Chondrocyte (in vitro differentiated cells): ENCODE results near the gene FILIP1L. TPM values are rescaled to one million over a fixed set of nuclear protein-coding genes. Genes with fewer than 3 reads are reported as not detected.

ENCODE experiments used
- DNase-seq: peaks from one replicate; pipeline ENCODE4 v3.0.0; 2021; ENCODE audit warnings: mixed read lengths, low spot score
- H3K27ac Mint-ChIP-seq: one replicate; pipeline ENCODE4 v1.8.0; 2021; ENCODE audit warnings: mild to moderate bottlenecking, moderate library complexity, mixed read lengths; ENCODE audit not compliant: unreplicated experiment
- H3K27me3 Mint-ChIP-seq: 2 replicates; pipeline ENCODE4 v1.8.0; 2021; ENCODE audit warnings: low read depth, mixed read lengths
- H3K36me3 Mint-ChIP-seq: 2 replicates; pipeline ENCODE4 v1.8.0; 2021; ENCODE audit warnings: low read depth, mixed read lengths
- H3K4me1 Mint-ChIP-seq: 2 replicates; pipeline ENCODE4 v1.8.0; 2021; ENCODE audit warnings: low read depth, mild to moderate bottlenecking, mixed read lengths
- H3K4me3 Mint-ChIP-seq: one replicate; pipeline ENCODE4 v1.8.0; 2021; ENCODE audit warnings: mild to moderate bottlenecking, moderate library complexity, mixed read lengths; ENCODE audit not compliant: unreplicated experiment
- H3K9me3 Mint-ChIP-seq: 2 replicates; pipeline ENCODE4 v1.8.0; 2021; ENCODE audit warnings: low read depth, mixed read lengths
- total RNA-seq: library from RNA; stranded (reverse); gene quantifications from 3 replicates; pipeline ENCODE4 v1.2.1, GENCODE V29; 2021
- TF ChIP-seq, protein P1 (sequence below): fragments of 200-600 bp; sonication (generic); IDR thresholded peaks from 2 replicates; pipeline ENCODE4 v1.5.0; 2021; ENCODE audit warnings: antibody characterized with exemption, mild to moderate bottlenecking, moderate library complexity

The FILIP1L gene
- total RNA-seq, 1 donor from 2014 or later = 122 TPM

- DNase-seq = no peak
- peak overlapping the region; percentile 8 for H3K27ac Mint-ChIP-seq
- peaks cover 19% of the 10 kb centered on the region for H3K36me3 Mint-ChIP-seq
- TF ChIP-seq, protein P1, sequence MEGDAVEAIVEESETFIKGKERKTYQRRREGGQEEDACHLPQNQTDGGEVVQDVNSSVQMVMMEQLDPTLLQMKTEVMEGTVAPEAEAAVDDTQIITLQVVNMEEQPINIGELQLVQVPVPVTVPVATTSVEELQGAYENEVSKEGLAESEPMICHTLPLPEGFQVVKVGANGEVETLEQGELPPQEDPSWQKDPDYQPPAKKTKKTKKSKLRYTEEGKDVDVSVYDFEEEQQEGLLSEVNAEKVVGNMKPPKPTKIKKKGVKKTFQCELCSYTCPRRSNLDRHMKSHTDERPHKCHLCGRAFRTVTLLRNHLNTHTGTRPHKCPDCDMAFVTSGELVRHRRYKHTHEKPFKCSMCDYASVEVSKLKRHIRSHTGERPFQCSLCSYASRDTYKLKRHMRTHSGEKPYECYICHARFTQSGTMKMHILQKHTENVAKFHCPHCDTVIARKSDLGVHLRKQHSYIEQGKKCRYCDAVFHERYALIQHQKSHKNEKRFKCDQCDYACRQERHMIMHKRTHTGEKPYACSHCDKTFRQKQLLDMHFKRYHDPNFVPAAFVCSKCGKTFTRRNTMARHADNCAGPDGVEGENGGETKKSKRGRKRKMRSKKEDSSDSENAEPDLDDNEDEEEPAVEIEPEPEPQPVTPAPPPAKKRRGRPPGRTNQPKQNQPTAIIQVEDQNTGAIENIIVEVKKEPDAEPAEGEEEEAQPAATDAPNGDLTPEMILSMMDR = no peak
- H3K27me3 Mint-ChIP-seq = no peaks in the 10 kb centered on the region
- peaks cover 9% of the 10 kb centered on the region for H3K9me3 Mint-ChIP-seq
- peaks cover 21% of the 10 kb centered on the region for H3K4me1 Mint-ChIP-seq
- no peak overlapping the region for H3K4me3 Mint-ChIP-seq
These were observed 36.2 kb upstream of the FILIP1L start for GRCh38 chr3:100150473-100150872.

- TF ChIP-seq, protein P1 = no peak
- DNase-seq = no peak
- Mint-ChIP-seq H3K9me3 (peaks cover 3% of the 10 kb centered on the region), H3K4me3 (no peak overlapping the region), H3K27me3 (no peaks in the 10 kb centered on the region), H3K4me1 (peaks cover 21% of the 10 kb centered on the region), H3K27ac (no peak overlapping the region), H3K36me3 (peaks cover 13% of the 10 kb centered on the region)
These were observed 35.6 kb upstream of the FILIP1L start for GRCh38 chr3:100149713-100150415.

- Mint-ChIP-seq H3K9me3 (peaks cover 3% of the 10 kb centered on the region), H3K27me3 (no peaks in the 10 kb centered on the region), H3K4me3 (no peak overlapping the region), H3K4me1 (peaks cover 21% of the 10 kb centered on the region), H3K36me3 (peaks cover 13% of the 10 kb centered on the region), H3K27ac (no peak overlapping the region)
- DNase-seq = no peak
- TF ChIP-seq, protein P1 = no peak
These were observed 34.8 kb upstream of the FILIP1L start for GRCh38 chr3:100149130-100149529.

DNA sequence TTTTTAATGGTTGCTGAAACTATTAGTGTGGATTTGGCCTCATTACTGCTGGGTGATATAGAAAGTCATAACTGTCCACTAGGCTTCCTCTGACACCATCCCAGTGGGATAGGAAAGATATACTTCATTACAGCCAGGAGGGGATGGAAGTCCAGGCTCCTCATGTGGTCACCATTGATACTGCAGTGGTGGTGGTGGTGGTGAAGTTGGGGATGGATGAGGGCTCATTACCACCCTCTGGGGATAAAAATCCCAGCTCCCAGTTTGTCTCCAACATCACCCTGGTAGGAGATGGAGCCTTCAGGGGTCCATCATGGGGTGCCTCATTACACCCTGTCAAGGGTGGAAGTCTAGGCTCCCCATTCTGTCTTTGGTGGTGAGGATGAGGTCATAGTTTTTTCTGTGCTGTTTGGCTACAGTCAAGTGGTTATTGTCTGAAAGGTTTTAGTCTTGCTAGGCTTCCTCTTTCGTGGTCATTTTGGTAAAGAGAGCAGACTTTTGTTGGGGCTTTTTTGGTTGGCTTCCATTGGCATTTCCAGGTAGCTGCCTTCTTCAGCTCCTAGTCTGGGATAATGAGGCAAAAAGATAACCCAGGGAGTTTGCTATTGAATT lies 30.1 kb upstream of the FILIP1L start:
- Mint-ChIP-seq H3K4me3 (no peak overlapping the region), H3K4me1 (peaks cover 1% of the 10 kb centered on the region), H3K27ac (no peak overlapping the region), H3K9me3 (peaks cover 13% of the 10 kb centered on the region), H3K36me3 (peaks cover 11% of the 10 kb centered on the region), H3K27me3 (no peaks in the 10 kb centered on the region)
- TF ChIP-seq, protein P1 = no peak
- no peak for DNase-seq

DNA sequence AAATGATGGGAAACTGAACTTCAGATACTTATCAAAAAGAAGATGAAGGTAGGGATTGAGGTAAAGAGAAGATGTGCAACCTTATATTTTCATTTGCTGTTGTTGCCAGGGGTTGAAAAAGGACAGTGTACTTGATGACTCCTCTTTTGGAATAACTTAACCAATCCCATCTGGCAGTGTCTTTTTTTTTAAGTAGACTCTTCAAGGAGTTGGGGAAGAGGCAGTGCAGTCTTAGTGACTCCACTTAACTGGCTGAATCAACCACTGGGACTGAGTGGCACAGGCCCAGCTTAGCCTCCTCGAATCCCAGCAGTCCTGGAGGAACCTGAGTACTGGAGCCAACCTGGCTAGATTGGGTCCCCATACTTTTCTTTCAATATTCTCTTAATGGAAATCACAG lies 27.3 kb upstream of the FILIP1L start:
- TF ChIP-seq, protein P1 = no peak
- H3K9me3 Mint-ChIP-seq = peaks cover 13% of the 10 kb centered on the region
- no peaks in the 10 kb centered on the region for H3K27me3 Mint-ChIP-seq
- no peak overlapping the region for H3K4me3 Mint-ChIP-seq
- peaks cover 8% of the 10 kb centered on the region for H3K36me3 Mint-ChIP-seq
- peaks cover 13% of the 10 kb centered on the region for H3K4me1 Mint-ChIP-seq
- no peak for DNase-seq
- no peak overlapping the region for H3K27ac Mint-ChIP-seq
